Chondrocyte (in vitro differentiated cells): Measurements from ENCODE around the gene NPLOC4. TPM values are rescaled to one million over a fixed set of nuclear protein-coding genes. Genes with fewer than 3 reads are reported as not detected.
A peak's percentile ranks its signal among the peaks of the same experiment; 100 is the strongest.

Experiments used
- DNase-seq: peaks from one replicate; pipeline ENCODE4 v3.0.0; 2021; ENCODE audit warnings: mixed read lengths, low spot score
- H3K27ac Mint-ChIP-seq: one replicate; pipeline ENCODE4 v1.8.0; 2021; ENCODE audit warnings: mild to moderate bottlenecking, moderate library complexity, mixed read lengths; ENCODE audit not compliant: unreplicated experiment
- H3K27me3 Mint-ChIP-seq: 2 replicates; pipeline ENCODE4 v1.8.0; 2021; ENCODE audit warnings: low read depth, mixed read lengths
- H3K36me3 Mint-ChIP-seq: 2 replicates; pipeline ENCODE4 v1.8.0; 2021; ENCODE audit warnings: low read depth, mixed read lengths
- H3K4me1 Mint-ChIP-seq: 2 replicates; pipeline ENCODE4 v1.8.0; 2021; ENCODE audit warnings: low read depth, mild to moderate bottlenecking, mixed read lengths
- H3K4me3 Mint-ChIP-seq: one replicate; pipeline ENCODE4 v1.8.0; 2021; ENCODE audit warnings: mild to moderate bottlenecking, moderate library complexity, mixed read lengths; ENCODE audit not compliant: unreplicated experiment
- H3K9me3 Mint-ChIP-seq: 2 replicates; pipeline ENCODE4 v1.8.0; 2021; ENCODE audit warnings: low read depth, mixed read lengths
- CTCF ChIP-seq: fragments of 200-600 bp; sonication (generic); IDR thresholded peaks from 2 replicates; pipeline ENCODE4 v1.5.0; 2021; ENCODE audit warnings: antibody characterized with exemption, mild to moderate bottlenecking, moderate library complexity
- total RNA-seq: library from RNA; stranded (reverse); gene quantifications from 3 replicates; pipeline ENCODE4 v1.2.1, GENCODE V29; 2021

The NPLOC4 gene
- total RNA-seq, 1 donor from 2014 or later = 110 TPM

- no peaks in the 10 kb centered on the region for H3K9me3 Mint-ChIP-seq
Measured at GRCh38 chr17:81666342-81667191, 29.7 kb upstream of the NPLOC4 start, which contains the start of the genes CCDC137 and OXLD1. Gene CCDC137 (plus strand): TSS chr17:81666737. CDS start chr17:81666767, 30 bp downstream. Gene OXLD1 (minus strand): TSS chr17:81666605. CDS start chr17:81666577, 28 bp downstream.

GRCh38 chr17:81666092-81666341 lies 29.1 kb upstream of the NPLOC4 start:
- Mint-ChIP-seq H3K27me3 (no peaks in the 10 kb centered on the region), H3K36me3 (peaks cover 2% of the 10 kb centered on the region), H3K27ac (peak overlapping the region; percentile 74), H3K9me3 (no peaks in the 10 kb centered on the region), H3K4me3 (peak overlapping the region; percentile 94), H3K4me1 (peaks cover 26% of the 10 kb centered on the region)
- peak; percentile 61 for DNase-seq
- no peak for TF ChIP-seq CTCF

More at GRCh38 chr17:81666342-81667191, 29.7 kb upstream of the NPLOC4 start, which contains the start of the genes CCDC137 and OXLD1:
- Mint-ChIP-seq H3K36me3 (peaks cover 3% of the 10 kb centered on the region), H3K27me3 (no peaks in the 10 kb centered on the region), H3K27ac (peak within 1 kb of the TSS; percentile 77), H3K4me3 (peak within 1 kb of the TSS; percentile 94), H3K4me1 (peaks cover 26% of the 10 kb centered on the region)
- peak; percentile 99 for DNase-seq
- TF ChIP-seq CTCF = no peak

GRCh38 chr17:81665205-81666091 lies 28.5 kb upstream of the NPLOC4 start:
- peaks cover 26% of the 10 kb centered on the region for H3K4me1 Mint-ChIP-seq
- H3K9me3 Mint-ChIP-seq = no peaks in the 10 kb centered on the region
- peak overlapping the region; percentile 74 for H3K27ac Mint-ChIP-seq
- H3K36me3 Mint-ChIP-seq = peaks cover 2% of the 10 kb centered on the region
- TF ChIP-seq CTCF = no peak
- peak overlapping the region; percentile 94 for H3K4me3 Mint-ChIP-seq
- H3K27me3 Mint-ChIP-seq = no peaks in the 10 kb centered on the region
- DNase-seq = peak; percentile 68

- no peak for DNase-seq
- Mint-ChIP-seq H3K27me3 (no peaks in the 10 kb centered on the region), H3K36me3 (no peaks in the 10 kb centered on the region), H3K27ac (peak overlapping the region; percentile 41), H3K9me3 (no peaks in the 10 kb centered on the region), H3K4me3 (no peak overlapping the region), H3K4me1 (peaks cover 26% of the 10 kb centered on the region)
- no peak for TF ChIP-seq CTCF
Measured at GRCh38 chr17:81664051-81664470, 27.1 kb upstream of the NPLOC4 start.

GRCh38 chr17:81662002-81662401 lies 25.1 kb upstream of the NPLOC4 start:
- no peaks in the 10 kb centered on the region for H3K9me3 Mint-ChIP-seq
- H3K4me1 Mint-ChIP-seq = peaks cover 11% of the 10 kb centered on the region
- H3K4me3 Mint-ChIP-seq = no peak overlapping the region
- no peak overlapping the region for H3K27ac Mint-ChIP-seq
- H3K36me3 Mint-ChIP-seq = no peaks in the 10 kb centered on the region
- no peak for TF ChIP-seq CTCF
- DNase-seq = no peak
- no peaks in the 10 kb centered on the region for H3K27me3 Mint-ChIP-seq
